ENCODE results near the gene PIAS1. TPM values are rescaled to one million over a fixed set of nuclear protein-coding genes. Genes with fewer than 3 reads are reported as not detected.
"Not testable (repeated sequence)": the region's sequence is repeated elsewhere in the genome, so short reads cannot be mapped to it uniquely, and the experiment has no call there.

PIAS1 gene
- total and polyA plus RNA-seq, 2 donors (not counting 3 experiments of a cell fraction or from before 2014, with no cell fraction given) = 23.7 to 24.2 TPM

- BruUV-seq (replicated peaks) = no TSS peak
- FAIRE-seq = no peak
- dilution Hi-C loops (cut with MboI; ENCODE audit: extremely low pct_ligation_motif_present, low sequenced_read_pairs) = no loop called here
Measured at GRCh38 chr15:68057758-68058157, 3.6 kb downstream of the PIAS1 start.

GRCh38 chr15:68058970-68059369 lies 4.9 kb downstream of the PIAS1 start:
- peaks cover 16% of the 10 kb centered on the region for H4K20me1 ChIP-seq (replicated peaks; ENCODE audit: control insufficient read depth, extremely low read depth, insufficient read depth, low read length)
- H3K4me1 ChIP-seq (ENCODE audit: control insufficient read depth, extremely low read depth, insufficient read depth, low read length) = peaks cover 12% of the 10 kb centered on the region
- intact Hi-C loops (cut with micrococcal nuclease) = loop anchor here (10.0 kb wide), 1 partner anchor 524 kb away; no protein-coding TSS in a partner anchor
- H3K9ac ChIP-seq (replicated peaks; ENCODE audit: extremely low read depth, insufficient read depth, low read length); H3K4me3 ChIP-seq (replicated peaks in 1 of 3; ENCODE audit: insufficient read depth in 1 of 3, low read depth in 1 of 3, low read length in 3 of 3); H3K4me2 ChIP-seq (ENCODE audit: insufficient read depth, low read length); H3K9me1 ChIP-seq (replicated peaks; ENCODE audit: control insufficient read depth, extremely low read depth, insufficient read depth, low read length); CTCF ChIA-PET; H2AFZ ChIP-seq (ENCODE audit: low read depth, low read length); H3K9me3 ChIP-seq (replicated peaks; ENCODE audit: control insufficient read depth, insufficient read depth, low read length); H3K27me3 ChIP-seq (ENCODE audit: control insufficient read depth in 2 of 2, insufficient read depth in 2 of 2, low read length in 2 of 2); H3K36me3 ChIP-seq (ENCODE audit: control insufficient read depth in 2 of 2, extremely low read depth in 1 of 2, insufficient read depth in 2 of 2, low read length in 2 of 2); FAIRE-seq; POLR2A ChIA-PET; BruUV-seq (replicated peaks); dilution Hi-C loops (cut with MboI; ENCODE audit: extremely low pct_ligation_motif_present, low sequenced_read_pairs); H3K27ac ChIP-seq (ENCODE audit: insufficient read depth, low read depth, low read length); DNase-seq (ENCODE audit: low read depth, low spot score): not testable (repeated sequence)
- H3K79me2 ChIP-seq (ENCODE audit: control insufficient read depth, insufficient read depth, low read length) = peaks cover 96% of the 10 kb centered on the region

More at GRCh38 chr15:68057758-68058157, 3.6 kb downstream of the PIAS1 start:
- no peak overlapping the region for H3K9ac ChIP-seq (replicated peaks; ENCODE audit: extremely low read depth, insufficient read depth, low read length)
- H3K4me1 ChIP-seq (ENCODE audit: control insufficient read depth, extremely low read depth, insufficient read depth, low read length) = peaks cover 15% of the 10 kb centered on the region
- H2AFZ ChIP-seq (ENCODE audit: low read depth, low read length) = no peak overlapping the region
- DNase-seq (ENCODE audit: low read depth, low spot score) = no peak
- ChIA-PET POLR2A (no interaction called here), CTCF (interaction anchor here (4.2 kb wide), 1 partner anchor 96 kb away, joined by 41 read pairs; no protein-coding TSS in a partner anchor)
- no peaks in the 10 kb centered on the region for H3K27me3 ChIP-seq (ENCODE audit: control insufficient read depth in 2 of 2, insufficient read depth in 2 of 2, low read length in 2 of 2)
- intact Hi-C loops (cut with micrococcal nuclease) = loop anchor here (10.0 kb wide), 1 partner anchor 523 kb away; no protein-coding TSS in a partner anchor
- no peaks in the 10 kb centered on the region for H3K9me1 ChIP-seq (replicated peaks; ENCODE audit: control insufficient read depth, extremely low read depth, insufficient read depth, low read length)
- H3K27ac ChIP-seq (ENCODE audit: insufficient read depth, low read depth, low read length) = no peak overlapping the region
- H3K79me2 ChIP-seq (ENCODE audit: control insufficient read depth, insufficient read depth, low read length) = peaks cover 85% of the 10 kb centered on the region
- no peak for TF ChIP-seq POLR2AphosphoS5 (IDR thresholded peaks at IDR 0.05; ENCODE audit: insufficient read depth, low read depth, low read length)
- no peak for TF ChIP-seq JUN (IDR thresholded peaks at IDR 0.05; ENCODE audit: borderline replicate concordance, insufficient read depth, insufficient read length, low read depth)
- TF ChIP-seq EZH2 (IDR thresholded peaks at IDR 0.05; ENCODE audit: borderline replicate concordance, low read depth, low read length, severe bottlenecking) = no peak
- no peak for TF ChIP-seq POLR2A (IDR thresholded peaks at IDR 0.05; ENCODE audit: low read depth, low read length)
- no peak for TF ChIP-seq GATA2 (IDR thresholded peaks at IDR 0.05; ENCODE audit: insufficient read depth, insufficient read length, low read depth, low read length)
- no peak for TF ChIP-seq MAX (IDR thresholded peaks at IDR 0.05; ENCODE audit: insufficient read depth, insufficient read length)
- no peak for TF ChIP-seq MYC (IDR thresholded peaks at IDR 0.05; ENCODE audit: low read depth, low read length)
- TF ChIP-seq FOS (IDR thresholded peaks at IDR 0.05; ENCODE audit: borderline replicate concordance, insufficient read depth, low read length) = no peak
- no peaks in the 10 kb centered on the region for H3K36me3 ChIP-seq (ENCODE audit: control insufficient read depth in 2 of 2, extremely low read depth in 1 of 2, insufficient read depth in 2 of 2, low read length in 2 of 2)
- H3K4me3 ChIP-seq (replicated peaks in 1 of 3; ENCODE audit: insufficient read depth in 1 of 3, low read depth in 1 of 3, low read length in 3 of 3) = no peak overlapping the region
- H3K9me3 ChIP-seq (replicated peaks; ENCODE audit: control insufficient read depth, insufficient read depth, low read length) = no peaks in the 10 kb centered on the region
- H4K20me1 ChIP-seq (replicated peaks; ENCODE audit: control insufficient read depth, extremely low read depth, insufficient read depth, low read length) = peaks cover 10% of the 10 kb centered on the region
- no peak overlapping the region for H3K4me2 ChIP-seq (ENCODE audit: insufficient read depth, low read length)

All from endothelial cell of umbilical vein (primary cell).